Kidney epithelial cell (primary cell): ENCODE measurements around the gene TMEM132D. TPM values are rescaled to one million over a fixed set of nuclear protein-coding genes. Genes with fewer than 3 reads are reported as not detected.

Source experiments
- DNase-seq: peaks from one replicate; pipeline ENCODE4 v3.0.0-alpha.2; 2010; ENCODE audit warnings: low read depth
- H3K27me3 ChIP-seq: 2 replicates; pipeline ENCODE4 v1.6.0; 2011; ENCODE audit warnings: low read length; ENCODE audit not compliant: control insufficient read depth, insufficient read depth
- H3K36me3 ChIP-seq: 2 replicates; pipeline ENCODE4 v1.5.1; 2011; ENCODE audit warnings: low read length; ENCODE audit not compliant: control insufficient read depth, insufficient read depth
- H3K4me3 ChIP-seq: 2 replicates; pipeline ENCODE4 v1.5.1; 2011; ENCODE audit warnings: low read depth, mild to moderate bottlenecking, control low read depth, low read length
- total RNA-seq: library from RNA; depleted of rRNA; stranded (reverse); fragments of >200 nt; gene quantifications from 2 replicates; pipeline ENCODE4 v1.2.3, GENCODE V29; 2015
- TF ChIP-seq, protein P1 (sequence below): IDR thresholded peaks from 2 replicates; pipeline ENCODE4 v1.5.1; 2011; ENCODE audit warnings: mild to moderate bottlenecking, moderate library complexity, low read length, control low read depth, inconsistent platforms; ENCODE audit not compliant: insufficient read depth, poor library complexity, severe bottlenecking

TMEM132D gene
- total RNA-seq, 1 donor from 2014 or later, result 6.4 TPM

- DNase-seq, result no peak
Observed at GRCh38 chr12:129662234-129662633, 241.6 kb downstream of the TMEM132D start.

GRCh38 chr12:129660946-129661345, 242.9 kb downstream of the TMEM132D start:
- TF ChIP-seq, protein P1, sequence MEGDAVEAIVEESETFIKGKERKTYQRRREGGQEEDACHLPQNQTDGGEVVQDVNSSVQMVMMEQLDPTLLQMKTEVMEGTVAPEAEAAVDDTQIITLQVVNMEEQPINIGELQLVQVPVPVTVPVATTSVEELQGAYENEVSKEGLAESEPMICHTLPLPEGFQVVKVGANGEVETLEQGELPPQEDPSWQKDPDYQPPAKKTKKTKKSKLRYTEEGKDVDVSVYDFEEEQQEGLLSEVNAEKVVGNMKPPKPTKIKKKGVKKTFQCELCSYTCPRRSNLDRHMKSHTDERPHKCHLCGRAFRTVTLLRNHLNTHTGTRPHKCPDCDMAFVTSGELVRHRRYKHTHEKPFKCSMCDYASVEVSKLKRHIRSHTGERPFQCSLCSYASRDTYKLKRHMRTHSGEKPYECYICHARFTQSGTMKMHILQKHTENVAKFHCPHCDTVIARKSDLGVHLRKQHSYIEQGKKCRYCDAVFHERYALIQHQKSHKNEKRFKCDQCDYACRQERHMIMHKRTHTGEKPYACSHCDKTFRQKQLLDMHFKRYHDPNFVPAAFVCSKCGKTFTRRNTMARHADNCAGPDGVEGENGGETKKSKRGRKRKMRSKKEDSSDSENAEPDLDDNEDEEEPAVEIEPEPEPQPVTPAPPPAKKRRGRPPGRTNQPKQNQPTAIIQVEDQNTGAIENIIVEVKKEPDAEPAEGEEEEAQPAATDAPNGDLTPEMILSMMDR, result no peak
- H3K27me3 ChIP-seq, result no peaks in the 10 kb centered on the region
- no peak for DNase-seq
- H3K4me3 ChIP-seq, result no peak overlapping the region
- no peaks in the 10 kb centered on the region for H3K36me3 ChIP-seq

More at GRCh38 chr12:129662234-129662633, 241.6 kb downstream of the TMEM132D start:
- Histone ChIP-seq H3K27me3 (no peaks in the 10 kb centered on the region), H3K4me3 (no peak overlapping the region), H3K36me3 (no peaks in the 10 kb centered on the region)
- TF ChIP-seq, protein P1, result no peak

GRCh38 chr12:129659961-129660622, 243.7 kb downstream of the TMEM132D start:
- peak; percentile 12 for DNase-seq
- Histone ChIP-seq H3K27me3 (no peaks in the 10 kb centered on the region), H3K36me3 (no peaks in the 10 kb centered on the region), H3K4me3 (no peak overlapping the region)
- TF ChIP-seq, protein P1, result no peak

- H3K4me3 ChIP-seq, result no peak overlapping the region
- H3K36me3 ChIP-seq, result no peaks in the 10 kb centered on the region
- no peaks in the 10 kb centered on the region for H3K27me3 ChIP-seq
- DNase-seq, result no peak
- TF ChIP-seq, protein P1, result no peak
Observed at GRCh38 chr12:129657179-129657578, 246.6 kb downstream of the TMEM132D start.

DNA sequence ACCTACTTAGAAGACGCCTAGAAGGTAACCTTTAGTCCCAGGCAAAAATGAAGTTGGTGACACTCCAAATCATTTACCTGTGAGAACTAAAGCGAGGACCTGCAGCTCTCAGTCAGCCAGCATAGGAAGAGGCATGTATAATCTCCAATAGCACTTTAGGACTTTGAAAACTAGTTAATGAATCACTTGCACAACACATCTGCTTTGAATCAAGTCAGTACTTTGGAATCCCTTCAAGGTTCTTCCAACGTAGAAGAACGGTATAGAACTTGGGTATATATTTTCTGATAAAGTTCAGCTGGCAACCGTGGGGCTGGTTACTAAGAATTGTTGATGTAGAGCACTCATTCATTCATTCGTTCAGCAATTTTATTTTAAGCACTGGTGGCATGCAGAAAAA, 251.9 kb downstream of the TMEM132D start:
- TF ChIP-seq, protein P1, result no peak

GRCh38 chr12:129641926-129642325, 261.9 kb downstream of the TMEM132D start:
- TF ChIP-seq, protein P1, result no peak
- no peak overlapping the region for H3K4me3 ChIP-seq
- no peaks in the 10 kb centered on the region for H3K27me3 ChIP-seq
- no peak for DNase-seq
- H3K36me3 ChIP-seq, result no peaks in the 10 kb centered on the region

More for the DNA sequence above, 251.9 kb downstream of the TMEM132D start:
- H3K4me3 ChIP-seq, result no peak overlapping the region
- no peak for DNase-seq
- H3K27me3 ChIP-seq, result no peaks in the 10 kb centered on the region
- H3K36me3 ChIP-seq, result no peaks in the 10 kb centered on the region
